NCI-H1092 (cell line): ENCODE data around the gene GPR183.
A peak's percentile ranks its signal among the peaks of the same experiment; 100 is the strongest.
"Not testable (repeated sequence)": the region's sequence is repeated elsewhere in the genome, so short reads cannot be mapped to it uniquely, and the experiment has no call there.

Experiments
- DNase-seq: peaks from one replicate; lab custom pipeline; 2025; lab: John Stamatoyannopoulos, UW

The GPR183 gene

GRCh38 chr13:99269627-99270241 lies 37.5 kb downstream of the GPR183 start:
- peak; percentile 32 for DNase-seq

GRCh38 chr13:99268822-99269221 lies 38.4 kb downstream of the GPR183 start:
- no peak for DNase-seq

- no peak for DNase-seq
These were observed 39.3 kb downstream of the GPR183 start for GRCh38 chr13:99267927-99268326.

- DNase-seq: no peak
These were observed 40.4 kb downstream of the GPR183 start for GRCh38 chr13:99266827-99267226.

- DNase-seq: peak; percentile 44
These were observed 41.3 kb downstream of the GPR183 start for GRCh38 chr13:99265821-99266426.

- DNase-seq: no peak
These were observed 41.9 kb downstream of the GPR183 start for GRCh38 chr13:99265162-99265800.

GRCh38 chr13:99264051-99264450 lies 43.1 kb downstream of the GPR183 start:
- DNase-seq: no peak

GRCh38 chr13:99263126-99263785 lies 43.9 kb downstream of the GPR183 start:
- no peak for DNase-seq

GRCh38 chr13:99261059-99261458 lies 46.1 kb downstream of the GPR183 start:
- DNase-seq: no peak

GRCh38 chr13:99260216-99260615 lies 47.0 kb downstream of the GPR183 start:
- no peak for DNase-seq

- no peak for DNase-seq
These were observed 48.3 kb downstream of the GPR183 start for GRCh38 chr13:99258946-99259345.

- no peak for DNase-seq
These were observed 48.9 kb downstream of the GPR183 start, which contains the start of gene GPR18 for GRCh38 chr13:99258210-99258860. Gene GPR18 (minus strand): TSS chr13:99258379. CDS start chr13:99255872, 2,507 bp downstream.

- DNase-seq: no peak
These were observed 49.9 kb downstream of the GPR183 start for GRCh38 chr13:99257291-99257690.

GRCh38 chr13:99256709-99257108 lies 50.5 kb downstream of the GPR183 start:
- no peak for DNase-seq

GRCh38 chr13:99256283-99256682 lies 50.9 kb downstream of the GPR183 start:
- DNase-seq: no peak

GRCh38 chr13:99255271-99255670 lies 51.9 kb downstream of the GPR183 start:
- DNase-seq: no peak

- DNase-seq: no peak
These were observed 52.4 kb downstream of the GPR183 start for GRCh38 chr13:99254830-99255229.

- DNase-seq: no peak
These were observed 55.3 kb downstream of the GPR183 start for GRCh38 chr13:99251921-99252320.

- DNase-seq: no peak
These were observed 56.0 kb downstream of the GPR183 start for GRCh38 chr13:99250982-99251825.

- not testable (repeated sequence) for DNase-seq
These were observed 57.6 kb downstream of the GPR183 start for GRCh38 chr13:99249606-99250005.

- DNase-seq: not testable (repeated sequence)
These were observed 58.0 kb downstream of the GPR183 start for GRCh38 chr13:99249178-99249577.
